Pancreas (tissue), 10 donors: ENCODE results near the gene RNF125. TPM values are rescaled to one million over a fixed set of nuclear protein-coding genes. Genes with fewer than 3 reads are reported as not detected.

ENCODE experiments used
- ATAC-seq, 4 donors: fragments of 200-7000 bp; cut with Tn5 transposase; one replicate each; pipeline versions ENCODE4 v1.8.0 to v1.9.1; 2020; ENCODE audit warnings: mild to moderate bottlenecking in 4 of 4, moderate library complexity in 4 of 4
- DNase-seq, 6 donors: peaks; one replicate each; pipeline ENCODE4 v3.0.0-alpha.2; 2020
- FAIRE-seq: peaks from 2 replicates; lab custom pipeline; 2012; peaks lifted over from hg19 to GRCh38; lab: Jason Lieb, UNC
- H3K27ac ChIP-seq, 4 donors: fragments of 200-600 bp; sonication (generic); 1 replicate in 3 of 4; 2 replicates in 1 of 4; pipeline versions ENCODE4 v1.5.0 to v1.8.0; 2020
- H3K27me3 ChIP-seq, 4 donors: fragments of 200-600 bp; one replicate each; pipeline ENCODE4 v1.8.0; 2021
- H3K36me3 ChIP-seq, 3 donors: fragments of 200-600 bp; sonication (generic) in 1 of 3; one replicate each; pipeline versions ENCODE4 v1.5.0 to v1.8.0; 2020 to 2021
- H3K4me1 ChIP-seq, 3 donors: fragments of 200-600 bp; one replicate each; pipeline ENCODE4 v1.8.0; 2021
- H3K4me3 ChIP-seq, 4 donors: fragments of 200-600 bp; sonication (generic) in 2 of 4; one replicate each; pipeline versions ENCODE4 v1.5.0 to v1.8.0; 2020 to 2021
- H3K9me3 ChIP-seq, 4 donors: fragments of 200-600 bp; one replicate each; pipeline ENCODE4 v1.8.0; 2021
- CTCF ChIP-seq, 4 donors: fragments of 200-600 bp; sonication (generic) in 3 of 4; IDR thresholded peaks; one replicate each; pipeline versions ENCODE4 v1.5.0 to v1.8.0; 2021; ENCODE audit warnings: antibody characterized with exemption in 4 of 4
- WGBS, 2 donors: extraction: QIAGEN DNeasy Blood & Tissue Kit; methylation state at CpG; one replicate each; pipeline ENCODE4 v1.1.7; 2013; 5-methylcytosine and 5-hydroxymethylcytosine counted together
- intact Hi-C, 3 donors: fragments of 100-400 bp; cut with DNase I; formaldehyde crosslinking; loops; one replicate each; pipeline versions ENCODE4 v1.11.1 to v1.14.2; 2022
- polyA plus RNA-seq, 2 donors: library from polyadenylated mRNA; stranded (reverse); fragments of 200-250 nt; gene quantifications; one replicate each; pipeline ENCODE4 v1.2.3, GENCODE V29; 2013
- total RNA-seq, 6 donors: library from RNA; stranded (reverse); fragmentation: NEBNext Ultra II Directional in 4 of 6; extraction: Animal tissue kit (Norgen Biotek cat#: 25700) in 4 of 6; gene quantifications; one replicate each; pipeline versions ENCODE4 v1.2.1 to v1.2.4, GENCODE V29; 2021 to 2023
- donor health status: healthy with polysubstance abuse.
- donor health status: DM: no; HTN: no; CAD: no; lungs with moderate emphysema.
- donor health status: DM: no; HTN: no; CAD: no.
- donor health status: control.
- donor health status: control.
- donor health status: Bipolar disorder and iron deficiency.
- donor health status: DM: yes; HTN: yes; CAD: no.
- donor health status: DM: no; HTN: no; CAD: no.
- donor health status: DM: no; HTN: no; CAD: no.
- donor health status: DM: yes; HTN: yes; CAD: no.

Gene RNF125
- total and polyA plus RNA-seq, 8 donors, result 0.92 to 3.5 (median 2.1) TPM

GRCh38 chr18:32104516-32104915 lies 85.9 kb downstream of the RNF125 start:
- Histone ChIP-seq H3K4me1 (no peaks in the 10 kb centered on the region), H3K36me3 (no peaks in the 10 kb centered on the region), H3K9me3 (no peaks in the 10 kb centered on the region), H3K27me3 (no peaks in the 10 kb centered on the region), H3K27ac (no peak overlapping the region), H3K4me3 (no peak overlapping the region)
- DNase-seq (no peak), ATAC-seq (no peak), FAIRE-seq (no peak)
- 65 to 68% methylated on average over 2 of the region's 2 CpGs for WGBS, 2 donors
- intact Hi-C loops, result no loop called here
- no peak for TF ChIP-seq CTCF (IDR thresholded peaks at IDR 0.05)

DNA sequence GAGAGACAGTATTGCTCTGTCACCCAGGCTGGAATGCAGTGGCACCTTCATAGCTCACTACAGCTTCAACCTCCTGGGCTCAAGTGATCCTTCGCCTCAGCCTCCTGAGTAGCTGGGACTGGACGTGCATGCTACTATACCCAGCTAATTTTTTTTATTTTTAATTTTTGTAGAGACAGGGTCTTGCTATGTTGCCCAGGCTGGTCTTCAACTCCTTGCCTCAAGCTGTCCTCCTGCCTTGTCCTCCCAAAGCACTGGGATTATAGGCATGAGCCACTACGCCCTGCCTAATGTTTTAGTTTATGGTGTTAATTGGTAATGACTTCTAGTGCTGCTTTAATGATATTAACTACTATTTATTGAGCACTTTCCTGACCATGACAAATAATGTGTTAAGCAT lies 91.4 kb downstream of the RNF125 start:
- Histone ChIP-seq H3K9me3 (no peaks in the 10 kb centered on the region), H3K36me3 (no peaks in the 10 kb centered on the region), H3K4me1 (peaks cover 0 to 16% (median 8%) of the 10 kb centered on the region in 3 donors), H3K4me3 (no peak overlapping the region), H3K27me3 (no peaks in the 10 kb centered on the region), H3K27ac (no peak overlapping the region)
- intact Hi-C loops, result no loop called here
- no peak for ATAC-seq
- 93 to 99% methylated on average over 3 of the region's 3 CpGs for WGBS, 2 donors
- TF ChIP-seq CTCF (IDR thresholded peaks at IDR 0.05), result no peak
- no peak for DNase-seq
- no peak for FAIRE-seq

GRCh38 chr18:32111706-32112105 lies 93.1 kb downstream of the RNF125 start:
- no peak for TF ChIP-seq CTCF (IDR thresholded peaks at IDR 0.05)
- FAIRE-seq, result no peak
- H3K36me3 ChIP-seq, result no peaks in the 10 kb centered on the region
- H3K27me3 ChIP-seq, result no peaks in the 10 kb centered on the region
- no peak overlapping the region for H3K27ac ChIP-seq
- 54 to 55% methylated on average over 3 of the region's 3 CpGs for WGBS, 2 donors
- intact Hi-C loops, result no loop called here
- H3K9me3 ChIP-seq, result no peaks in the 10 kb centered on the region
- peaks cover 0 to 16% (median 8%) of the 10 kb centered on the region in 3 donors for H3K4me1 ChIP-seq
- DNase-seq, result no peak
- no peak for ATAC-seq
- no peak overlapping the region for H3K4me3 ChIP-seq

GRCh38 chr18:32112826-32113225 lies 94.2 kb downstream of the RNF125 start:
- ATAC-seq, result no peak
- Histone ChIP-seq H3K27ac (no peak overlapping the region), H3K9me3 (no peaks in the 10 kb centered on the region), H3K4me1 (peaks cover 0 to 16% (median 8%) of the 10 kb centered on the region in 3 donors), H3K36me3 (no peaks in the 10 kb centered on the region), H3K4me3 (no peak overlapping the region), H3K27me3 (no peaks in the 10 kb centered on the region)
- TF ChIP-seq CTCF (IDR thresholded peaks at IDR 0.05), result no peak
- FAIRE-seq, result no peak
- intact Hi-C loops, result no loop called here
- no peak for DNase-seq
- WGBS, 2 donors, result 74 to 75% methylated on average over 4 of the region's 4 CpGs

DNA sequence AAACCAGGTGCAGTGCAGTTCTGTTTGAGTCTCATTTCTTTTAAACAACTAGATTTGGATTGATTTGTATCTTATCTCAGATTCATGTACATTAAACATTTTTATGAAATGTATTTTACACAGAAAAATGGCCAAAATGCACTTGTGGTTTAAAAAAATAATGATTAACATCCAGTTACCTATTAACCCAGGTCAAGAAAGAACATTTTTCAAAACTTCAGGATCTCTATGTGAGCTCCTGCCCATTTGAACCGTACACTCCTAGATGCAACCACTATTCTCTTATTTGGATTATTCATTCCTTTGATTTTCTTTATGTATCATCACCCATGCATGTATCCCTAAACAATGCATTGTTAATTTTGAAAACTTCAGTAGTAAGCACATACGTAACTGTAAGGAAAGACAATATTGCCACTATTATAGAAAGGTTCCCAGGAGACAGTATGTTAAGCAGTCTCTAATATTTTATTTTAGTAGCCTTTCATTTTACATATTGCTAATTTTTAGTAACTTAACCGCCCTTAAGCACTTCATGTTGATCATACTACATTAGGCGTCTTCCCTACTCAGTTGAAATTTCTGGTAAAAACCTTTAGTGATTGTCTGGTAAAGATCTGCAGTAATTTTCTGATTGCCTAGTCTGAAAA lies 95.8 kb downstream of the RNF125 start:
- FAIRE-seq (no peak), ATAC-seq (peak in 2 of 4 donors; percentile 37 to 48), DNase-seq (no peak)
- H3K9me3 ChIP-seq, result no peaks in the 10 kb centered on the region
- no peaks in the 10 kb centered on the region for H3K36me3 ChIP-seq
- H3K4me1 ChIP-seq, result peaks cover 0 to 16% (median 8%) of the 10 kb centered on the region in 3 donors
- H3K4me3 ChIP-seq, result no peak overlapping the region
- 78% methylated on average over 4 of the region's 4 CpGs for WGBS, 2 donors
- no peak overlapping the region for H3K27ac ChIP-seq
- no peak for TF ChIP-seq CTCF (IDR thresholded peaks at IDR 0.05)
- H3K27me3 ChIP-seq, result no peaks in the 10 kb centered on the region
- intact Hi-C loops, result no loop called here
